Stimulated activated CD4-positive, alpha-beta T cell treated with anti-CD3 and anti-CD28 coated beads, Interleukin-12 subunit alpha, Interleukin-12 subunit beta, amount 100 ng/mL, for 48 hours (primary cell): Measurements from ENCODE around the gene BCKDK.

Experiments used
- DNase-seq, 3 donors: peaks; one replicate each; pipeline ENCODE4 v3.0.0-alpha.2; 2020; ENCODE audit warnings: low read depth in 2 of 3, low spot score in 1 of 3

Gene BCKDK

DNA sequence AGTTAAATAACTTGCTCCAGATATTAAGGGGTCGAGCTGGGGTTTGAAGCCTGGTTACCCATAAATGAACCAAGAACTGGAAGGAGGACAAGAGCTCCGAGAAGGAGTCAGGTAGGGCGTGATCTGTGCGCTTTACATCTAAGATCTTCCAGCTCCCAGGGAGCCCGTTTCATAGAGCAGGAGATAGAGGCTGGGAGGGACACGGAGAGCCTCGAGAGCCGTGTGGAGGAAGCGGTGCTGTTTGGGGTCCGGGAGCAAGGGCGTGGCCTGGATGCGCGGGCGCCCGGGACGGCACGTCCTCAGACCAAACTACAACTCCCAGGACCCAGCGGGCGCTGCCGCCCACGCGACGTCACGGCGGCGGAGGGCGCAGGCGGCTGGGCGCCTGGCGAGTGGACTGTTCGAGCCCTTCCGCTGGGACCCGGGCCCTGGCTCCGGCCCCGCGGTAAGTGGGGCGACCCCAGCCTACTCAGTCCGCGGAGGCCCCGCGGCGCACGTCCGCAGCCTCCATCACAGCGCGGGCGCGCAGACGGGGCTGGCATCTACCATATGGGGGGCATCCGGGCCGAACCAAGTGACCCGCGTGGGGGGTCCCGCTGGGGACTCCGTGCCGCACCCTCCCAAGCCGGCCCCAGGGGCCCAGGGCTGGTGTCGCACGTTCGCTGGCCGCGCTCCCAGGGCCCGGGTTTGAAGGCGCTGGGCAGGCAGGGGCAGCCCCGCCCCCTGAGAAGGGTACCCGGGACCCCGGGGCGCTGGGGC lies at the start of gene BCKDK:
BCKDK (plus strand) TSS at position 352 of the 759 bp plus-strand sequence. CDS start 838 bp downstream, outside the sequence.
- peak; percentile 62 to 80 (median 70) for DNase-seq

DNA sequence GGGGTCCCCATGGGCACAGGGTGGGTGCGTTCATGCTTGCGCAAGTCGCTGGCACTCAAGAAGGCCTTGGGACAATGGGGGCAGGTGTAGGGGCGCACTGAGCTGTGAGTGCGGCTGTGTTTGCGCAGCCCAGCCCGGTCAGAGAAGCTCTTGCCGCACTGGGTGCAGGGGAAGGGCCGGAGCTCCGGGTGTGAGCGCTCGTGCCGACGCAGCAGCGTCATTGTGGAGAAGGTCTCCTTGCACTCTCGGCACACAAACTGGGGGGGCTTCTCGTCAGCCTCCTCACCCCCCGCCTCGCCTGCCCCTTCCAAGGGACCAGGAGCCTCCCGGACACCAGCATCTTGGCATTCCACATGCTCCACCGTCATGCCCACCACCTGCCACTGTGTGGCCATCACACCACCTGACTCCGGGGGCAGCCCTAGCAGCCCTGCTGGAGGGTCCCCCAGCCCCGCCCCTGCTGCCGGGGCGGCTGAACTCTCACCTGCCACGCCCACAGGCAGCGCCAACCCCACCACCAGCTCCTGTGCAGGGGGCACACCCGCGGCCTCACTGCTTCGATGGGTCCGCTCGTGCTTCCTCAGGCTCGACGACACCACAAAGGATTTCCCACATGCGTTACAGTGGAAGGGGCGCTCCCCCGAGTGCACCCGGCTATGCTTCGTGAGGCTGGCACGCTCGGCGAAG lies 46.9 kb upstream of the BCKDK start:
- DNase-seq, result no peak

DNA sequence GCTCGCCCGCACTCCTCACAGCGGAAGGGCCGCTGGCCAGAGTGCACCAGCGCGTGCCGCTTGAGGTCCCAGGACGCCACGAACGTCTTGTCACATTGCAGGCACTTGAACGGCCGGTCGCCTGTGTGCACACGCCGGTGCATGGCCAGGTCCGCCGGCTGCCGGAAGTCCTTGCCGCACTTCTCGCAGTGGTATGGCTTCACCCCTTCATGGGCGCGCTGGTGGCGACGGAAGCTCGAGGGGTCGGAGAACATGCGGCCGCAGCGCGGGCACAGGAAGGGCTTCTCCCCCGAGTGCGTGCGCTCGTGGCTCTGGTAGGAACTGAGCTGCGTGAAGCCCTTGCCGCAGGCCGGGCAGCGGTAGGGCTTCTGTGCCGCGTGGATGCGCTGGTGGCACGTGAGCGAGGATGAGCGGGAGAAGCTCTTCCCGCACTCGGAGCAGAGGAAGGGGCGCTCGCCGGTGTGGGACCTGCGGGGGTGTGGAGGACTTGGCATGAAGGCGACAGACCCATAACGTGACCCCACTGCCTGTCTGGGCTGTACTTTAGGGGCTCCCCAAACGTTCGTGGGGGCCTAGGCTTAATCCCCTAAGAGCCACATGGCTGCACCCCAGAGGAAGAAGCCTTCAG lies 46.3 kb upstream of the BCKDK start:
- DNase-seq, result no peak

DNA sequence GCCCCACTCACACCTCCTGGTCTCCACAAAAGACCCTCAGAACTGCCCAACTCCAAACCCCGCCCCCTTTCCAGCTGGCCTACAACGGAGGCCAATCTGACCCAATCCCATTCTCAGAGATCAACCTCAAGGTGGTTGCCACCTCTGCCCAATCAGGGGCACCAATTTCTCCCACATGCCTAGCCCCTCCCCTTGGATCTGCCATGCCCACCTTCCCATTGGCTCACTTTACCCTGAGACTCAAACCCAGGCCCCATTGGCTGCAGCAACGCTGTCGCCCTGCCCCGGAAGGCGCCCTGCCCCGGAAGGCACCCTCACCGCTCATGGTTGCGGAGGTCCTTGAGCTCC lies 44.7 kb upstream of the BCKDK start:
- DNase-seq, result no peak

DNA sequence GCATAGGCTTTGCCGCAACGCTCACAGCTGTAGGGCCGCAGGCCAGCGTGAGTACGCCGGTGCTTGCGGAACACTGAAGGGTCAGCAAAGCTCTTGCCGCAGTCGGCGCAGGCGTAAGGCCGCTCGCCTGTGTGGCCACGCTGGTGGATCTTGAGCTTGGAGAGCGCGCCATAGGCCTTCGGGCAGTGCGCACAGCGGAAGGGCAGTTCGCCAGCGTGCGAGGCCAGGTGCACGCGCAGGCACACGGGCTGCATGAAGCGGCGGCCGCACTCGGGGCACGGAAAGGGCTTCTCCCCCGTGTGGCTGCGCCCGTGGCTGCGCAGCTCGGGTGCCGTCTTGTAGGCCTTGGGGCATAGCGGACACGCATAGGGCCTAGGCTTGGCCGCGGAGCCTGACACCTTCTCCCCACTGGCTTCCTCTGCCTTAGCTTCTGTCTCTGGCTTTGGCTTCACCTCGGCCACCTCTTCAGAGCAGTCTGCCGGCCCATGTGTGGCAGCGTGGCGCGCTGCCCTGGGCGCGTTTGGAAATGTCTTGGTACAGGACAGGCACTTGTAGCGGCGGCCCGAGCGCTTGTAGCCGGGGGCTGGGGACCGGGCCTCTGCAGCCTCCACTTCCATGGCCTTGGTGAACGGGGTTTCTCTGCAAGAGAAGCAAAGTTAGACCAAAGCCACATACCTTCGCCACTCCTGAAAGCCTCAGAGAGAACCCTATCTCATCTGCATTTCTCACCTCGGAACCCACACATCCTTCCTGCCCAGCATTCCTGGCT lies 44.2 kb upstream of the BCKDK start:
- no peak for DNase-seq

DNA sequence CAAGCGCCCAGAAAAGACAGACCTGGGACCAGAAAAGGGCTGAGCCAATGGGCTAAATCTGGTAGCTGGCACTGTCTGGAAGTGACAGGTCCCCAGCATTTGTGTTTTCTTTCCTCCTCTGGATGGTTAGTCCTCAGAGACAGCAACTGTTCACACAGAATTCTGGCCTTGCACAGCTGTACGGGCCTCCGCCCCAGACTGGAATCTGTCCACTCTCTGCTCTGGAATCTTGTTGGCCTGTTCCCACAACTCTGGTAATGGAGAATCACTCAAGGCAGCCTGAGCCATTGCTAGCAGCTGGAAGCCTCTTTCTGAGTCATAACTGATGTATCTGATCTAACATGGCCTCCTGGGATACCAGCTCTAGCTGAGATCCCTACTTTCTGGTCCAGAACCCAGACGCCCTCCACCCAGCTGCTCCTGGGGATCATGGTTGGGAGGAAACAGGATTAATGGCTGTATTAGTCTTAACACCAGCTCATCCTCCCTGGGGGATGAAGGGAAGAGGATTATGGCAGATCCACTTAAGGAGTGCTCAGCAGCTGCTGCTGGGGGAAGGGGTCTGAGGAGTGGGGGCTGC lies 43.2 kb upstream of the BCKDK start:
- no peak for DNase-seq

DNA sequence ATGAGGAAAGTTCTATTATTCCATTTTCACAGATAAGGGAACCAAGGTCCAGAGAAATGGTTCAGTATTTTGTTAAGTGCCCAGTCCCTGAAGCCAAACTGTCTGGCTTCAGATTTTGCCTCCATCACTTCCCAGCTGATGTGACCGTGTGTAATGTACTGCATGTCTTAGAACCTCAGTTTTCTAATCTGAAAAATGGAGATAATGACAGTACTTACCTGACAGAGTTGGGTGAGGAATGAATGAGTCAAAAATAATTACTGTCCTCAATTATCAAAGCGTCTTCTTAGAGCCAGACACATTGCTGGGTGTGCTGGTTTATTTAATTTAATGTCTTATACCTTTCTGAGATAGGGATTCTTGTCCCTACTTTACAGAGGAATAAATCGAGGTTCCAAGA lies 40.8 kb upstream of the BCKDK start:
- no peak for DNase-seq

DNA sequence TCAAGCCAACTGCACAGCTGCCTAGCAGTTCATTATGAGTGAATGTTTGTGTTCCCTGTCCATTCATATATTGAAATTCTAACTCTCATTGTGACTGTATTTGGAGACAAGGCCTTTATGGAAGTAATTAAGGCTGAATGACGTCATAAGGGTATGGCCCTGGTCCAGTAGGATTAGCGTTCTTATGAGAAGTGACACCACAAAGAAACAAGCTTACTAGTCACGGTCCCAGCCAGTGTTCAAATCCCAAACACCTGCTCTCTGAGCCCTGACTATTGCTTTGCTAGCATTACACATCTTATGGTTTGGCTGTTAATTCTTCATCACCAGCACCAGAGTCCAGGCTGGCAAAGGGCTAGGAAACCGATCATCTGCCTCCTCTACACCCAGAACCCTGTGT lies 36.3 kb upstream of the BCKDK start:
- DNase-seq, result no peak

DNA sequence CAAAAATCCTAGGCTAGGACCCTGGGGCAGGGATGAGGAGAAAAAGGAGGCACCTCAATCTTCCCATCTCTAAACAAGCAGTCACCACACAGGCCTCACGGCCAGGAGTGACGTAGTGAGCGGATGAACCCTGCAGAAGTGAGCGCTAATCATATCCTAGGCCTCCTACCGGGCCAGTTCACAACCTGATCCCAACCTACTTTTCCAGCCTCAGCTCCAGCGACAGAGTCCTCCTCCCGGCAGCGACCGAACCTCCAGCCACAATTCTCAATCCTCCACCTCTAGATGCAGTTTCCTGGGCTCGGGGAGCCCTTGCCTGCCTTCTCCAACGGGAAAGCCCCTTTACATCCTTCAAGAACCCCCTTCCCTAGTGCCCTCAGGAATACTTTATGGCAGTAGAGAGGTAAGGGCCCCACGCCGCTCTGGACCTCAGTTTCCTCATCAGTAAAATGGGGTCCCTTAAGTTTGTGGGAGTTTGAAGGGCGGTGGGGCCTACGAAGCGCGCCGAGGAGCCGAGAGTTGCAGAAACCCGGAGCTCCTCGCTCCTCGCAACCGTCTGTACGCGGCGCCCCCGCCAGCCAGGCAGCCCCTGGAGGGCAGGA lies 35.5 kb upstream of the BCKDK start:
- DNase-seq, result peak in 1 of 3 donors; percentile 20

DNA sequence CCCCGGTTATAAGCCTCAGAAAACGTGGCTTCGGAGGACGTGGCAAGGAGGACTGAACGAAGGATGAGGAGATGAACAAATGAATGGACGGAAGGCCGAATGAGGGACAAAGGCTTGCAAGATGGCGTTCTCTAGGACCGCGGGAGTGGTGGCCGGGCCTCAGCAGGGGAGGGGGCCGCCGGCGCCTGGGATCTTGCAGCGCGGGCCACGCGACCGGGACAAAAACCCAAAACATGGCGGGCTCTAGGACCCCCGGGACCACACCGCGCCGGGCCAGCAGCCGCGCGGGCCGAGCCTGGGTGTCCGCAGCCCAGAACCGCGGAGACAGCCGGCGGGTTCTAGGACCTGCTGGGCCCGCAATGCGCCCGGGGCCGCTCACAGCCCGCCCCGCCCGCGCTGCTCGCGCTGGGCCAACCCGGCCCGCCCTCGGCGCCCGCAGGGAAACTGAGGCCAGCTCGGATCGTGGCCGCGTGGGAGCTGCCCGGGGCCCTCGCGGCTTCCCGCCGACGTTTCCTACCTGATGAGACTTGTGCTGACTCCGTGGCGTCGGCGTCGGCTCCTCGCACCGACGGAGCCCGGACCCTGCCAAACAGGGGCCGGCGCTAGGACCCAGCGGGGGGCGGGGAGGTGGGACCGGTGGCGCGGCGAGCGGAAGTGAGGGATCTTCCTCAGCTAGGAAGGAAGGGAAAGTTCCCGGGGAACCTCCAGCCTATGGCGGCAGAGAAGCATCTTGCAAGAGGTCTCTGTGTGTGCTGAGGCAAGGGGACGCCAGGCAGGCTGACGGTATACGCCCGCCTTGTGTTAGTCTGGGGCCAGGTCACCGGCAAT lies 34.8 kb upstream of the BCKDK start:
- DNase-seq, result peak; percentile 79 to 87 (median 85)

DNA sequence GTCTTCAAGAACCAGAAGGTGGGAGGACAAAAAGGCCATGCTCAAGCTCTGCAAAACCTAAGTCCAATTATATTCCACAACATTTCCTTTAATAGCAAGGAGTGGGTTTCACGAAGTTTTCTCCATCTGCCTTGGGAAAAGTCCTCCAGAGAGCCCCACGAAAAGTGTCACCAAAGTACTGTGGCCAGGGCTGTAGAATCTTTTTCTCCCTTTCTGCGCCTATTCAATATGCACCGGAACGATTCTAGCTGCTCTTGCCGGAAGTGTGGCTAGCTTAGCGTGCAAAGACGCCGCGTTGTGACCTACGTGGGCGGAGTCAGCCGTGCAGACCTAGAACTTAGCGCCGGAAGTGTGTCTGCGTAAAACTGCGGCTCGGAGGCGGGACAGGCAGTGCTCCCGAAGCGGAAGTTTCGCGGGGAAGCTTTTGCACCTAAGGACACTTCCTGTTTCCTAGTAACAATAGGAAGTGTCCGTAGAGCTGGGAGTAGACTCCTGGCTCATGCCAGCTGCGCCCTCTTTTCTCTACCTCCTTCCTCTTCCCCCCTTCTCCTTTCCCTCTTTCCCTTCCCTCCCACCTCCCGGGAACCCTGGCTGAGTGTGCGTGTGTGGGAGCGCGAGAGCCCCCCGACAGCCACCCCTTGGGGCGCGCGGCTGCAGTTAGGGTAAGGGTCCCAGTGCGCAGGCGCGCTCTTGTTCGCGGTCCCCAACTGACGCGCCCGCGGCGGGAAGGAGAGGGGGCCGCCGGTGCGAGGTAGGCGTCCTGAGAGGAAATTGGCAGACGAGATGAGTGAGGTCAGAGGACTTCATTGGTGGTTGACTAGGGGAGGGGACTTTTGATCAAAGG lies 34.0 kb upstream of the BCKDK start, which contains the start of the genes ZNF646 and ZNF668:
ZNF646 (plus strand) TSS at position 453 of the 844 bp plus-strand sequence. CDS start 1,903 bp downstream, outside the sequence.
ZNF668 (minus strand) TSS at position 271 of the 844 bp plus-strand sequence. CDS start 9,781 bp downstream, outside the sequence.
- DNase-seq, result peak; percentile 96 to 99 (median 98)

DNA sequence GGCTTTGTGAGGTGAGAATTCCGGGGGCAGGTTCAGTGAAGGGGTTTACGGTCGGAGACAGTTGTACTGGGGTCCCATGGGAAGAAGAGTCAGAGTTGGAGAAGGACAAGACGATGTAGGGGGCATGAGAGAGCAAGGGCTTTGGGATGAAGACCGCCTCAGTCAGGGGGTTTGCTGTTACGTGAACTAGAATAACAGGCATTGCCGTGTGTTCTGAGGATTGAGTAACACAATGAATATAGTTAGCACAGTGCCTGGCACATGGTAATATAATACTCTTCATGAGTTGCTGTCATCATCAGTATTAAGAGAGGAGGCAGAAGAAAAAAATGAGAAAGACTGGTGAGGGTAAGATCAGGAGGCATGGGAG lies 33.4 kb upstream of the BCKDK start:
- no peak for DNase-seq

DNA sequence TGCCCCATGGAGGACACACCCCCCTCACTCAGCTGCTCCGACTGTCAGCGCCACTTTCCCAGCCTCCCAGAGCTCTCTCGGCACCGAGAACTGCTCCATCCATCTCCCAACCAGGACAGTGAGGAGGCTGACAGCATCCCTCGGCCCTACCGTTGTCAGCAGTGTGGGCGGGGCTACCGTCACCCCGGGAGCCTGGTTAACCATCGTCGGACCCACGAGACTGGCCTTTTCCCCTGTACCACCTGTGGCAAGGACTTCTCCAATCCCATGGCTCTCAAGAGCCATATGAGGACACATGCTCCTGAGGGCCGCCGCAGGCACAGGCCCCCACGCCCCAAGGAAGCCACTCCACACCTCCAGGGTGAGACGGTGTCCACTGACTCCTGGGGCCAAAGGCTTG lies 31.9 kb upstream of the BCKDK start:
- DNase-seq, result no peak

DNA sequence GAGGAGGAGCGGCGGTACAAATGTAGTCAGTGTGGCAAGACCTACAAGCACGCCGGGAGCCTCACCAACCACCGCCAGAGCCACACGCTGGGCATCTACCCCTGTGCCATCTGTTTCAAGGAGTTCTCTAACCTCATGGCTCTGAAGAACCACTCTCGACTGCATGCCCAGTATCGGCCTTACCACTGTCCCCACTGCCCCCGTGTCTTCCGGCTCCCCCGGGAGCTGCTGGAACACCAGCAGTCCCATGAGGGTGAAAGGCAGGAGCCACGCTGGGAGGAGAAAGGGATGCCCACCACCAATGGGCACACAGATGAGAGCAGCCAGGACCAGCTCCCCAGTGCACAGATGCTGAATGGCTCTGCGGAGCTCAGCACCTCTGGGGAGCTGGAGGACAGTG lies 31.2 kb upstream of the BCKDK start:
- no peak for DNase-seq

DNA sequence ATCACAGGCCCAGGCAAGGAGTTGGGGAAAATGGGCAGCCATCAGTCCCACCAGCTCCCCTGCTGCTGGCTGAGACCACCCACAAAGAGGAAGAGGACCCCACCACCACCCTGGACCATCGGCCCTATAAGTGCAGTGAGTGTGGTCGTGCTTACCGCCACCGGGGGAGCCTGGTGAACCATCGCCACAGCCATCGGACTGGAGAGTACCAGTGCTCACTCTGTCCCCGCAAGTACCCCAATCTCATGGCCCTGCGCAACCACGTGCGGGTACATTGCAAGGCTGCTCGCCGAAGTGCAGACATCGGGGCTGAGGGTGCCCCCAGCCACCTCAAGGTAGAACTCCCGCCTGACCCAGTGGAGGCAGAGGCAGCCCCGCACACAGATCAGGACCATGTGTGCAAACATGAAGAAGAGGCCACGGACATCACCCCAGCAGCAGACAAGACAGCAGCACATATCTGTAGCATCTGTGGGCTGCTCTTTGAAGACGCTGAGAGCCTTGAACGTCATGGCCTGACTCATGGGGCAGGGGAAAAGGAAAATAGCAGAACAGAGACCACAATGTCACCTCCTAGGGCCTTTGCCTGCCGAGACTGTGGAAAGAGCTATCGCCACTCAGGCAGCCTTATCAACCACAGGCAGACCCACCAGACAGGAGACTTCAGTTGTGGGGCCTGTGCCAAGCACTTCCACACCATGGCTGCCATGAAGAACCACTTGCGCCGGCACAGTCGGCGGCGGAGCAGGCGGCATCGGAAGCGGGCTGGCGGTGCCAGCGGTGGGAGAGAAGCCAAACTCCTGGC lies 30.4 kb upstream of the BCKDK start:
- DNase-seq, result no peak

DNA sequence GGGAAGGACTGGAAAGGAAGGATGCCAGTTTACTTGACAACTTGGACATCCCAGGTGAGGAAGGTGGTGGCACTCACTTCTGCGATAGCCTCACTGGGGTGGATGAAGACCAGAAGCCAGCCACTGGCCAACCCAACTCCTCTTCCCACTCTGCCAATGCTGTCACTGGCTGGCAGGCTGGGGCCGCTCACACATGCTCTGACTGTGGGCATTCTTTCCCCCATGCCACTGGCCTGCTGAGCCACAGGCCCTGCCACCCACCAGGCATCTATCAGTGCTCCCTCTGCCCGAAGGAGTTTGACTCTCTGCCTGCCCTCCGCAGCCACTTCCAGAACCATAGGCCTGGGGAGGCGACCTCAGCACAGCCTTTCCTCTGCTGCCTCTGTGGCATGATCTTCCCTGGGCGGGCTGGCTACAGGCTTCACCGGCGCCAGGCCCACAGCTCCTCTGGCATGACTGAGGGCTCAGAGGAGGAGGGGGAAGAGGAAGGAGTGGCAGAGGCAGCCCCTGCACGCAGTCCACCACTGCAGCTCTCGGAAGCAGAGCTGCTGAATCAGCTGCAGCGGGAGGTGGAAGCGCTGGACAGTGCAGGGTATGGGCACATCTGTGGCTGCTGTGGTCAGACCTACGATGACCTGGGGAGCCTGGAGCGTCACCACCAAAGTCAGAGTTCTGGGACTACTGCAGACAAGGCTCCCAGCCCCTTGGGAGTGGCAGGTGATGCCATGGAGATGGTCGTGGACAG lies 29.4 kb upstream of the BCKDK start:
- no peak for DNase-seq

DNA sequence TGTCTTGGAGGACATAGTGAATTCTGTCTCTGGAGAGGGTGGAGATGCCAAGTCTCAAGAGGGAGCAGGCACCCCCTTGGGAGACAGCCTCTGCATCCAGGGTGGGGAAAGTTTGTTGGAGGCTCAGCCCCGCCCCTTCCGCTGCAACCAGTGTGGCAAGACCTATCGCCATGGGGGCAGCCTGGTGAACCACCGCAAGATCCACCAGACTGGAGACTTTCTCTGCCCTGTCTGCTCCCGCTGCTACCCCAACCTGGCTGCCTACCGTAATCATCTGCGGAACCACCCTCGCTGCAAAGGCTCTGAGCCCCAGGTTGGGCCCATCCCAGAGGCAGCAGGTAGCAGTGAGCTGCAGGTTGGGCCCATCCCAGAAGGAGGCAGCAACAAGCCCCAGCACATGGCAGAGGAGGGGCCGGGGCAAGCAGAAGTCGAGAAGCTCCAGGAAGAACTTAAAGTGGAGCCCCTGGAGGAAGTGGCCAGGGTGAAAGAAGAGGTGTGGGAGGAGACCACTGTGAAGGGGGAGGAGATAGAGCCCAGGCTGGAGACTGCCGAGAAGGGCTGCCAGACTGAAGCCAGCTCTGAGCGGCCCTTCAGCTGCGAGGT lies 28.7 kb upstream of the BCKDK start:
- no peak for DNase-seq
